Transverse colon (tissue), 4 donors: ENCODE data around the gene WFDC10A. TPM values are rescaled to one million over a fixed set of nuclear protein-coding genes. Genes with fewer than 3 reads are reported as not detected.

Experiments
- DNase-seq: peaks from one replicate; pipeline ENCODE4 v3.0.0-alpha.2; 2019
- H3K27ac ChIP-seq, 4 donors: fragments of 200-600 bp; sonication (generic); 2 replicates each; pipeline ENCODE4 v1.5.1; 2016 to 2018; ENCODE audit warnings: inconsistent platforms in 4 of 4
- H3K27me3 ChIP-seq: fragments of 200-600 bp; sonication (generic); 2 replicates; pipeline ENCODE4 v1.5.1; 2017; ENCODE audit warnings: inconsistent platforms
- H3K36me3 ChIP-seq, 4 donors: fragments of 200-600 bp; sonication (generic); 2 replicates each; pipeline ENCODE4 v1.5.1; 2017 to 2019; ENCODE audit warnings: inconsistent platforms in 4 of 4
- H3K4me1 ChIP-seq, 4 donors: fragments of 200-600 bp; sonication (generic); 2 replicates each; pipeline ENCODE4 v1.5.1; 2017 to 2020; ENCODE audit warnings: inconsistent platforms in 4 of 4
- H3K4me3 ChIP-seq, 4 donors: fragments of 200-600 bp; sonication (generic); 1 replicate in 1 of 4; 2 replicates in 3 of 4; pipeline versions ENCODE4 v1.5.1 to v1.6.1; 2017 to 2019; ENCODE audit warnings: inconsistent platforms in 4 of 4
- H3K9me3 ChIP-seq, 2 donors: fragments of 200-600 bp; sonication (generic); 2 replicates each; pipeline ENCODE4 v1.5.1; 2017 to 2019; ENCODE audit warnings: inconsistent platforms in 2 of 2
- CTCF ChIP-seq, 5 experiments: fragments of 200-600 bp in 3 of 5; fragments of 450-650 bp in 2 of 5; sonication (generic) in 3 of 5; IDR thresholded peaks; 1 replicate in 2 of 5; 2 replicates in 3 of 5; pipeline ENCODE4 v1.5.1; 2016 to 2017; ENCODE audit warnings: antibody characterized with exemption in 5 of 5, inconsistent platforms in 3 of 5, mild to moderate bottlenecking in 2 of 5, moderate library complexity in 1 of 5
- EP300 ChIP-seq: sonication (generic); formaldehyde crosslinking; IDR thresholded peaks from one replicate; pipeline ENCODE4 v1.6.1; 2017; ENCODE audit warnings: antibody characterized with exemption, low read depth
- POLR2A ChIP-seq: fragments of 450-650 bp; IDR thresholded peaks from one replicate; pipeline ENCODE4 v1.6.1; 2016; ENCODE audit warnings: antibody characterized with exemption, mild to moderate bottlenecking, moderate library complexity
- POLR2AphosphoS5 ChIP-seq, 3 donors: sonication (generic); formaldehyde crosslinking; IDR thresholded peaks; one replicate each; pipeline ENCODE4 v1.6.1; 2016; ENCODE audit warnings: antibody characterized with exemption in 3 of 3
- WGBS, 2 donors: methylation state at CpG; one replicate each; pipeline ENCODE4 v1.1.5; 2018; ENCODE audit warnings: low coverage in 1 of 2; 5-methylcytosine and 5-hydroxymethylcytosine counted together
- in situ Hi-C, 4 donors: fragments of 200-750 bp; cut with MboI; loops; one replicate each; pipeline versions ENCODE4 v1.15.0 to v1.15.1; 2017; ENCODE audit warnings: low sequenced_read_pairs in 3 of 4, low pct_ligation_motif_present in 1 of 4, low pct_unique_long_range_greater_than_20kb in 1 of 4
- intact Hi-C: fragments of 100-400 bp; cut with DNase I; formaldehyde crosslinking; loops from one replicate; pipeline ENCODE4 v1.15.1; 2023; ENCODE audit warnings: low total_unique reads
- total RNA-seq, 4 donors: library from RNA; depleted of rRNA; stranded (reverse); fragments of >200 nt; gene quantifications; one replicate each; pipeline ENCODE4 v1.1.0, GENCODE V29; 2016

WFDC10A gene
- total RNA-seq, 4 donors from 2014 or later: not detected

GRCh38 chr20:45607810-45608209, 21.7 kb upstream of the WFDC10A start:
- no peak for DNase-seq
- intact Hi-C loops: no loop called here
- H3K27ac ChIP-seq: no peak overlapping the region
- H3K4me1 ChIP-seq: peaks cover 0 to 8% (median 1%) of the 10 kb centered on the region in 4 donors
- in situ Hi-C loops: no loop called here
- H3K4me3 ChIP-seq: no peak overlapping the region
- no peaks in the 10 kb centered on the region for H3K36me3 ChIP-seq
- no peak for TF ChIP-seq CTCF (IDR thresholded peaks at IDR 0.05)
- no peak for TF ChIP-seq EP300
- no peak for TF ChIP-seq POLR2A
- no peak for TF ChIP-seq POLR2AphosphoS5 (IDR thresholded peaks at IDR 0.05)
- WGBS, 2 donors: 94% methylated on average over 1 of the region's 1 CpG; no CpG with 5 or more reads in 1 of the 2 donors
- no peaks in the 10 kb centered on the region for H3K27me3 ChIP-seq
- H3K9me3 ChIP-seq: peaks cover 14 to 20% of the 10 kb centered on the region in 2 donors

- no peak for TF ChIP-seq EP300
- no peak for TF ChIP-seq CTCF (IDR thresholded peaks at IDR 0.05)
- TF ChIP-seq POLR2AphosphoS5 (IDR thresholded peaks at IDR 0.05): no peak
- DNase-seq: no peak
Observed at GRCh38 chr20:45611054-45611453, 18.5 kb upstream of the WFDC10A start.

GRCh38 chr20:45612314-45612713, 17.2 kb upstream of the WFDC10A start:
- intact Hi-C loops: no loop called here
- TF ChIP-seq EP300 (no peak), POLR2A (no peak), POLR2AphosphoS5 (IDR thresholded peaks at IDR 0.05) (no peak), CTCF (IDR thresholded peaks at IDR 0.05) (no peak)

More at GRCh38 chr20:45611054-45611453, 18.5 kb upstream of the WFDC10A start:
- intact Hi-C loops: no loop called here
- no peaks in the 10 kb centered on the region for H3K36me3 ChIP-seq
- H3K27ac ChIP-seq: no peak overlapping the region
- 53 to 68% methylated on average over 4 of the region's 4 CpGs for WGBS, 2 donors
- in situ Hi-C loops: no loop called here
- H3K4me3 ChIP-seq: no peak overlapping the region
- peaks cover 0 to 17% (median 1%) of the 10 kb centered on the region in 4 donors for H3K4me1 ChIP-seq
- H3K9me3 ChIP-seq: peaks cover 10 to 12% of the 10 kb centered on the region in 2 donors
- no peaks in the 10 kb centered on the region for H3K27me3 ChIP-seq

GRCh38 chr20:45617591-45617990, 11.9 kb upstream of the WFDC10A start:
- H3K27me3 ChIP-seq: no peaks in the 10 kb centered on the region
- 90 to 100% methylated on average over 2 of the region's 2 CpGs for WGBS, 2 donors
- no peak overlapping the region for H3K27ac ChIP-seq
- TF ChIP-seq POLR2A (no peak), CTCF (IDR thresholded peaks at IDR 0.05) (no peak), EP300 (no peak), POLR2AphosphoS5 (IDR thresholded peaks at IDR 0.05) (no peak)
- intact Hi-C loops (no loop called here), in situ Hi-C loops (no loop called here)
- no peaks in the 10 kb centered on the region for H3K36me3 ChIP-seq
- H3K9me3 ChIP-seq: no peaks in the 10 kb centered on the region
- no peak overlapping the region for H3K4me3 ChIP-seq
- peaks cover 0 to 25% (median 6%) of the 10 kb centered on the region in 4 donors for H3K4me1 ChIP-seq
- no peak for DNase-seq

More at GRCh38 chr20:45612314-45612713, 17.2 kb upstream of the WFDC10A start:
- Histone ChIP-seq H3K4me3 (no peak overlapping the region), H3K36me3 (no peaks in the 10 kb centered on the region), H3K27ac (no peak overlapping the region), H3K27me3 (no peaks in the 10 kb centered on the region), H3K4me1 (peaks cover 0 to 17% (median 1%) of the 10 kb centered on the region in 4 donors), H3K9me3 (peaks cover 0 to under 1% of the 10 kb centered on the region in 2 donors)
- in situ Hi-C loops: no loop called here
- DNase-seq: no peak
